Measurements from ENCODE around the gene RBM38. TPM values are rescaled to one million over a fixed set of nuclear protein-coding genes. Genes with fewer than 3 reads are reported as not detected.

The RBM38 gene
- total and polyA plus RNA-seq, 2 of the 13 experiments (the other 11 are each of a cell fraction or from before 2014, with no cell fraction given), result 24.2 to 34.2 TPM

- TF ChIP-seq ZBTB33 (CRISPR knock-in tag; IDR thresholded peaks at IDR 0.05) (0 out of 2 replicates have a peak, but pooled peaks have one; percentile 4), DNMT3B (CRISPR knock-in tag; conservative IDR thresholded peaks at IDR 0.05) (peak; percentile 51), ZNF17 (CRISPR knock-in tag; IDR thresholded peaks at IDR 0.05) (no peak), ZSCAN9 (CRISPR knock-in tag; IDR thresholded peaks at IDR 0.05; ENCODE audit: borderline replicate concordance) (peak; percentile 40; the same call in 1 of the 2 replicates), ZC3H13 (CRISPR knock-in tag; IDR thresholded peaks at IDR 0.05) (peak; percentile 95), EZH2 (conservative IDR thresholded peaks at IDR 0.05; ENCODE audit: low read depth, low read length) (no peak), KAT7 (CRISPR knock-in tag; IDR thresholded peaks at IDR 0.05; ENCODE audit: borderline replicate concordance) (peak; percentile 77), SKI (IDR thresholded peaks at IDR 0.05; ENCODE audit: partially characterized antibody) (peak; percentile 20), RAD51 (IDR thresholded peaks at IDR 0.05; ENCODE audit: borderline replicate concordance) (no peak), NR2F2 (IDR thresholded peaks at IDR 0.05; ENCODE audit: borderline replicate concordance, low read depth) (no peak; the same call in 1 of the 2 replicates), RXRA (CRISPR knock-in tag; IDR thresholded peaks at IDR 0.05) (peak; percentile 83; the same call in 1 of the 2 replicates), ATM (IDR thresholded peaks at IDR 0.05; ENCODE audit: borderline replicate concordance) (no peak), SRF (IDR thresholded peaks at IDR 0.05; ENCODE audit: low read depth, low read length) (no peak), GATA4 (IDR thresholded peaks at IDR 0.05; ENCODE audit: borderline replicate concordance, low read depth) (no peak), U2AF2 (IDR thresholded peaks at IDR 0.05; ENCODE audit: low read depth, low read length) (no peak)
- TF ChIP-seq, protein P1, sequence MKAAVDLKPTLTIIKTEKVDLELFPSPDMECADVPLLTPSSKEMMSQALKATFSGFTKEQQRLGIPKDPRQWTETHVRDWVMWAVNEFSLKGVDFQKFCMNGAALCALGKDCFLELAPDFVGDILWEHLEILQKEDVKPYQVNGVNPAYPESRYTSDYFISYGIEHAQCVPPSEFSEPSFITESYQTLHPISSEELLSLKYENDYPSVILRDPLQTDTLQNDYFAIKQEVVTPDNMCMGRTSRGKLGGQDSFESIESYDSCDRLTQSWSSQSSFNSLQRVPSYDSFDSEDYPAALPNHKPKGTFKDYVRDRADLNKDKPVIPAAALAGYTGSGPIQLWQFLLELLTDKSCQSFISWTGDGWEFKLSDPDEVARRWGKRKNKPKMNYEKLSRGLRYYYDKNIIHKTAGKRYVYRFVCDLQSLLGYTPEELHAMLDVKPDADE (CRISPR knock-in tag; IDR thresholded peaks at IDR 0.05), result no peak
- TF ChIP-seq, protein P2, sequence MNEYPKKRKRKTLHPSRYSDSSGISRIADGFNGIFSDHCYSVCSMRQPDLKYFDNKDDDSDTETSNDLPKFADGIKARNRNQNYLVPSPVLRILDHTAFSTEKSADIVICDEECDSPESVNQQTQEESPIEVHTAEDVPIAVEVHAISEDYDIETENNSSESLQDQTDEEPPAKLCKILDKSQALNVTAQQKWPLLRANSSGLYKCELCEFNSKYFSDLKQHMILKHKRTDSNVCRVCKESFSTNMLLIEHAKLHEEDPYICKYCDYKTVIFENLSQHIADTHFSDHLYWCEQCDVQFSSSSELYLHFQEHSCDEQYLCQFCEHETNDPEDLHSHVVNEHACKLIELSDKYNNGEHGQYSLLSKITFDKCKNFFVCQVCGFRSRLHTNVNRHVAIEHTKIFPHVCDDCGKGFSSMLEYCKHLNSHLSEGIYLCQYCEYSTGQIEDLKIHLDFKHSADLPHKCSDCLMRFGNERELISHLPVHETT (CRISPR knock-in tag; conservative IDR thresholded peaks at IDR 0.05), result peak; percentile 78; the same call in 1 of the 2 replicates
- TF ChIP-seq, protein P3, sequence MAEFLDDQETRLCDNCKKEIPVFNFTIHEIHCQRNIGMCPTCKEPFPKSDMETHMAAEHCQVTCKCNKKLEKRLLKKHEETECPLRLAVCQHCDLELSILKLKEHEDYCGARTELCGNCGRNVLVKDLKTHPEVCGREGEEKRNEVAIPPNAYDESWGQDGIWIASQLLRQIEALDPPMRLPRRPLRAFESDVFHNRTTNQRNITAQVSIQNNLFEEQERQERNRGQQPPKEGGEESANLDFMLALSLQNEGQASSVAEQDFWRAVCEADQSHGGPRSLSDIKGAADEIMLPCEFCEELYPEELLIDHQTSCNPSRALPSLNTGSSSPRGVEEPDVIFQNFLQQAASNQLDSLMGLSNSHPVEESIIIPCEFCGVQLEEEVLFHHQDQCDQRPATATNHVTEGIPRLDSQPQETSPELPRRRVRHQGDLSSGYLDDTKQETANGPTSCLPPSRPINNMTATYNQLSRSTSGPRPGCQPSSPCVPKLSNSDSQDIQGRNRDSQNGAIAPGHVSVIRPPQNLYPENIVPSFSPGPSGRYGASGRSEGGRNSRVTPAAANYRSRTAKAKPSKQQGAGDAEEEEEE (CRISPR knock-in tag; IDR thresholded peaks at IDR 0.05; ENCODE audit: borderline replicate concordance), result no peak
- TF ChIP-seq, protein P4, sequence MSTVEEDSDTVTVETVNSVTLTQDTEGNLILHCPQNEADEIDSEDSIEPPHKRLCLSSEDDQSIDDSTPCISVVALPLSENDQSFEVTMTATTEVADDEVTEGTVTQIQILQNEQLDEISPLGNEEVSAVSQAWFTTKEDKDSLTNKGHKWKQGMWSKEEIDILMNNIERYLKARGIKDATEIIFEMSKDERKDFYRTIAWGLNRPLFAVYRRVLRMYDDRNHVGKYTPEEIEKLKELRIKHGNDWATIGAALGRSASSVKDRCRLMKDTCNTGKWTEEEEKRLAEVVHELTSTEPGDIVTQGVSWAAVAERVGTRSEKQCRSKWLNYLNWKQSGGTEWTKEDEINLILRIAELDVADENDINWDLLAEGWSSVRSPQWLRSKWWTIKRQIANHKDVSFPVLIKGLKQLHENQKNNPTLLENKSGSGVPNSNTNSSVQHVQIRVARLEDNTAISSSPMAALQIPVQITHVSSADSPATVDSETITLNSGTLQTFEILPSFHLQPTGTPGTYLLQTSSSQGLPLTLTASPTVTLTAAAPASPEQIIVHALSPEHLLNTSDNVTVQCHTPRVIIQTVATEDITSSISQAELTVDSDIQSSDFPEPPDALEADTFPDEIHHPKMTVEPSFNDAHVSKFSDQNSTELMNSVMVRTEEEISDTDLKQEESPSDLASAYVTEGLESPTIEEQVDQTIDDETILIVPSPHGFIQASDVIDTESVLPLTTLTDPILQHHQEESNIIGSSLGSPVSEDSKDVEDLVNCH (CRISPR knock-in tag; IDR thresholded peaks at IDR 0.05), result 0 out of 2 replicates have a peak, but pooled peaks have one; percentile 81
- TF ChIP-seq, protein P5, sequence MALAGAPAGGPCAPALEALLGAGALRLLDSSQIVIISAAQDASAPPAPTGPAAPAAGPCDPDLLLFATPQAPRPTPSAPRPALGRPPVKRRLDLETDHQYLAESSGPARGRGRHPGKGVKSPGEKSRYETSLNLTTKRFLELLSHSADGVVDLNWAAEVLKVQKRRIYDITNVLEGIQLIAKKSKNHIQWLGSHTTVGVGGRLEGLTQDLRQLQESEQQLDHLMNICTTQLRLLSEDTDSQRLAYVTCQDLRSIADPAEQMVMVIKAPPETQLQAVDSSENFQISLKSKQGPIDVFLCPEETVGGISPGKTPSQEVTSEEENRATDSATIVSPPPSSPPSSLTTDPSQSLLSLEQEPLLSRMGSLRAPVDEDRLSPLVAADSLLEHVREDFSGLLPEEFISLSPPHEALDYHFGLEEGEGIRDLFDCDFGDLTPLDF (CRISPR knock-in tag; IDR thresholded peaks at IDR 0.05), result no peak
These were observed 40.0 kb upstream of the RBM38 start, which contains the start of gene RAE1 (continued) for GRCh38 chr20:57351042-57351783.
